Germinal center (tissue), 1 donor: ENCODE measurements around the gene SYCP2L.

Experiments used
- DNase-seq: peaks from one replicate; pipeline ENCODE4 v3.0.0; 2012; ENCODE audit warnings: mixed read lengths, low spot score

SYCP2L gene

GRCh38 chr6:11008821-11009220, 122.0 kb downstream of the SYCP2L start:
- no peak for DNase-seq

DNA sequence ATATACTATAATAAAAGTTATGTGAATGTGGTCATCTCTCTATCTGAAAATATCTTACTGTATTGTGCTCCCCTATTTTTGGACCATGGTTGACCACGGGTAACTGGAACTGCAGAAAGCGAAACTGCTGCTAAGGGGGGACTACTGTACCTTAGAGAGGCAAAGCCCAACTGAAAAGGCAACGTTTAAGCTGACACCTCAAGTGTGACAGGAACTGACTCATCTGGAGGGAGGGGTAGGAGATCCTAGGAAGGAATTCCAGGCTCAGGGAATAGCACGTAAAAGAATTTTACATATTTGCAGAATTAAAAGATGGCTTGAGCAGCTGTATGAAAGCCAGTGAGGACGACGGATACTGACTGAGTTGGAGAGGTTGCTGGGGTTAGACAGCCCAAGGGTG, 122.5 kb downstream of the SYCP2L start:
- DNase-seq = no peak

DNA sequence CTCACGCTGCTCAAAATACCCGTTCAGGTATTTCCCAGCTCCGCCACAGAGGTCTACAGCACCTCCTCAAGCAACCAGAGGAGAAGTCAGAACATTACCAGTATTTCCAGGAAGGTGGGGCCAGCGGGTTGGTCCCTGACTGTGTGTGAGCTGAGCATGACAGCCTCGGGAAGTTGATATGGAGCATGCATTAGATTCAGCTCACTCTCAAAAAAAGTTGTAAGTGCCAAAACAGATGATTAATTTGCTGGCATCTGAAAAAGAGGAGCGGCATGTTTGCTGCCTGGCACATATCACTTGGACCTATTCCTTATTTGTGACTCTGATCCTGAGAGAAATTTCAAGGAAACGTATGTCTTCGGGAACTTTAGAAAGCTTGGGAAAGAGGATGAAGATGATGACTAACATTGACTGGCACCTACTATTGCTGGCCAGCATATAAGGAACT, 125.0 kb downstream of the SYCP2L start:
- no peak for DNase-seq

GRCh38 chr6:11012295-11012754, 125.5 kb downstream of the SYCP2L start:
- DNase-seq = no peak

DNA sequence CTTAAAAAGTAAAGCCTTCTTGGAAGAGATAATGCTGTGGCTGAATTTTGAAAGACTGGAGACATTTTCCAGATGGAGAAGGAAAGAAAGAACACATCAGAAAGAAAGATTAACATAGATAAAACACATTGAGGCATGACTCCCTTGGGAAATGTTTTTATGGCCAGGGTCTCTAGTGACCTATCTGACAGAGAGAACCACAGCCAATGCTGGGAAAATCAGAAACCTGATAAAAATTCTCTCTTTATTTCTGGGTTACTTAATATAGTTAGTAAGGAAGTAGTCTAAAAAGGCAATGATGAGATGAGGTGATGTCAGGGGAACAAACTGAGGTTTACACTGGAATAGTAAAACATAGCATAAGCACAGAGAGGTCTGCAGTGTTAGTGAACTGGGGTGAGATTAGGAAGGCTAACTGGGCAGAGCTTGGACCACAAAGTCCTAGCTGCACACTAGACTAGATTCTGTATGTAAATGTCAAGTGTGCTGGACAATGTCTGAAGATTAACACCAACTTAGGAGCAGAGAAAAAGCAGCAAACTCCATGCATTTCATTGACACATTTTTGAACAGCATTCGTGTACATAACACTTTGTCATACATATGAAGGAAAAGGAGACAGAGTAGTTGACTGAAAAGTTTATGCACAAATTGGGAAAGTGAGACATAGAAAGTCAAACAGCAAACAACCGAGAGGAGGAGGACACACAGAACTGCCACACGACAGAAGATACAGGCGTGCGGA, 126.3 kb downstream of the SYCP2L start:
- DNase-seq = no peak

DNA sequence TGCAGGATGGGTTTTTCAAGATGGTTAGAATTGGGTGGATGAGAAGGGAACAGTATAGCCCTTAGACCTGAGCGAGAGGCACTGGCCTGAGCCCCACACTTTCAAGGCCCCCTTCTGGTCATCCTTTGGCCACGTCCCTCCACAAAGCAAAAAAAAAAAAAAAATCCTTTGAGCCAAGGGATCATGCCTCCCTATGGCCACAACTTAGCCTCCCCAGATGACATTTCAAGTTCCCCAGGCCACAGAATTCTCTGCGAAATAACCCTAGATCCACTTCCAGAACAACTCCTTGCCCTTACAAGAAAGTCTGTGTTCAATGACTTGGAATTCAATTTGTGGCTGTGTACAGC, 126.8 kb downstream of the SYCP2L start:
- no peak for DNase-seq

- DNase-seq = no peak
Measured at GRCh38 chr6:11015102-11015501, 128.2 kb downstream of the SYCP2L start.

DNA sequence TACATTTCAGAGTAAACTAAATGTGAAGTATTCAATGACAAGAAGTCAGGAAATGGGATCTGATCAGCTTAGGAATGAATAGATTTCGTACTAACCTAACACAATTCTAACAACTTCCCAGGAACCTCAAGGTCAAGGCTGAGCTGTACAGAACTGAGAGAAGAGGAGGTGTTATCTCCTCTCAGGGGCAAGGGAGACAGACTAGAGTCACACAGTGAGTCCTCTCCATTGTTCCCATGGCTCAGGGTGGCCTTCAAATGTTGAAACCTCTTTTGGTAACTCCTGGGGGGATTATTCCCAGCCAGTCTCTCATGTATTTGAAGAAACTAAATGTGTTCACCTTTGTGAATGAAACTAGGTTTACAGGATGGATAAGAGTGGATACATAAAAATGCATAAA, 129.6 kb downstream of the SYCP2L start:
- no peak for DNase-seq

DNA sequence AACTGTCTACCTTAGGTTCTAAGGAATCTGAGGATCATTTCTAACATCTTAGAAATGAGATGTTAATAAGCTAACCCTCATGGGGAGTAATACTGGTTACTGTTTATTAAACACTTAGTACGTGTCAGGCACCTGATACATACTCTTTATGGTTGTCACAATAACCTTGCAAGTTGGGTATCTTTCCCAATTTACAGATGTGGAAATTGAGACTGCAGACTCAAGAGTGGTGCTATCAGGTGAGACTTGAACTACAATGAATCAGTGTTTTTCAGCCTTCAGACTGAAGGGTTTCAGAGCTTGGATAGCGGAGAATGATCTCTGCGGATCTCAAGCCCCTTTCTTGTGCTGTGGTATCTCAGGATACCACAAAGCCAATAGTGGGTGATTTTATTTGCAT, 130.2 kb downstream of the SYCP2L start:
- DNase-seq = no peak

- DNase-seq = no peak
Measured at GRCh38 chr6:11018225-11018624, 131.4 kb downstream of the SYCP2L start.

GRCh38 chr6:11021003-11021402, 134.2 kb downstream of the SYCP2L start:
- DNase-seq = no peak

DNA sequence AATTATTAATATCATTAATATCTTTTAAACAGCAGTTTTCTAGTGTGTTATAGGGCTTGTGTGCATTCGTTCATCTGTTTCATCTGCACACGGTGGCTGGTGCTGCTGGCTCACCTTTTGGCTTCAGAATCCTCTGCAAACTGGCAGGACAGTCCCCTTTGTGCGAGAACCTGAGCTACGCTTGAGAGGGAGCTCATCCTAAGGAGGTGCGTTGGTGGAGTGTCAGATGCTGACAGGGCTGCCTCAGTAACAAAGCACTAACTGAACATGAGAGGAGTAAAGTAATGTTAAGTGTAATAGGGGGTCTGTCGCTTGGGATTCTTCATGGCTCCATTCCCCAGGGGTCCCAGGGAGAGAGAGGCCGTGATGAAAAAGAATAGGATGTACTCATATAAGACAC, 134.9 kb downstream of the SYCP2L start:
- no peak for DNase-seq

DNA sequence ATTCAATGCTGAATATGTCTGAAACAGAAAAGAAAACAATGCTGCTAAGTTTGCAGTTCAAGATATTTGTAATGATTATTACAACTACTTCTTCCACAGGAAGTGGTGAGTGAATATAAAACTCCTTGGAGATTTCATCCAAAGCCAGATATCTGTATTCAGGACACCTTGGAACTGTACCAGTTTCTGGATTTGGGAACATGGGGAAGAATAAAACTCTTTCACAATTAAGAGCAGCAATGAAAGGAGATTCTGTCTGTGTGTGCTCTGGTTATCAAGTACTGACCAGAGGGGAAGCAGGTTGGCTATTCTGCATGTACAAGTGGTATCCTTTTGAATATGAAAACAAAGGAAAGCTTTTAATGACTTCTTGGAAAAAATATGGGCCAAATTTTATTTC, 136.2 kb downstream of the SYCP2L start:
- DNase-seq = no peak
